GM12801 (cell line): Measurements from ENCODE around the gene C1orf94.

ENCODE experiments used
- CTCF ChIP-seq: IDR thresholded peaks from one replicate; pipeline ENCODE4 v1.5.1; 2011; ENCODE audit warnings: control low read depth; ENCODE audit not compliant: insufficient read length; ENCODE audit errors: extremely low read depth

Gene C1orf94

DNA sequence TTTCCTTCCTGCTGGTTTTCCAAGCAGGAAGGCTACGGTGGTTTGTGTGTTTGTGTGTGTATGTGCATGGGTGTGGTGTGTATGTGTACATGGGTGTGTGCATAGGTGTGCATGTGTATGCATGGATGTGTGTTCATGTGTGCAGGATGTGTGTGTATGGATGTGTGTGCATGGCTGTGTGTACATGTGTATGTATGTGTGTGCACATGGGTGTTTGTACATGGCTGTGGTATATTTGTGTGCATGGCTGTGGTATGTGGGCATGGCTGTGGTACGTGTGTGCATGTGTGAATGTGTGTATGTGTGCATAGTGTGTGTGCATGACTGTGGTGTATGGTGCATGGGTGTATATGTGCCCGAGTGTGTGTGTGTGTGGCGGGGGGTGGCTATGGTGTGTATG, 12.3 kb downstream of the C1orf94 start:
- TF ChIP-seq CTCF, result no peak

- no peak for TF ChIP-seq CTCF
Observed at GRCh38 chr1:34190692-34191091, 14.0 kb downstream of the C1orf94 start.

DNA sequence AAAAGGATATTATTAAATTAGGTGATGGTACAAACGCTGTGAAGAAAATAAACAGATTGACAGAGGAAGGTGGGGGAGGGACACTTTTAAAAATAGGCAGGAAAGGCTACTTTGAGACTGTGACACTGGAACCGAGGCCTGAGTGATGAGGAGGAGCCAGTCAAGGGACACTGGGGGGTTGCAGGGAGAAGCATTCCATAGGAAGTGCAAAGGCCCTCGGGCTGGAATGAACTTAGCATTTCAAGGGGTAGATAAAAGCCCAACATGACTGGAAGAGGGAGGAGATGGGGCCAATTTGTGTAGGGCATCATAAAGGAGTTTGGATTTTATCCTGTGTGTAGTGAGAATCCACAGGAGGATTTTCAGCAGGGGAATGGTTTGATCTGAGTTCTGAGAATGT, 15.9 kb downstream of the C1orf94 start:
- TF ChIP-seq CTCF, result no peak

- no peak for TF ChIP-seq CTCF
Observed at GRCh38 chr1:34199927-34200326, 23.2 kb downstream of the C1orf94 start.

GRCh38 chr1:34212673-34213072, 36.0 kb downstream of the C1orf94 start:
- no peak for TF ChIP-seq CTCF

GRCh38 chr1:34213956-34214355, 37.2 kb downstream of the C1orf94 start:
- no peak for TF ChIP-seq CTCF

DNA sequence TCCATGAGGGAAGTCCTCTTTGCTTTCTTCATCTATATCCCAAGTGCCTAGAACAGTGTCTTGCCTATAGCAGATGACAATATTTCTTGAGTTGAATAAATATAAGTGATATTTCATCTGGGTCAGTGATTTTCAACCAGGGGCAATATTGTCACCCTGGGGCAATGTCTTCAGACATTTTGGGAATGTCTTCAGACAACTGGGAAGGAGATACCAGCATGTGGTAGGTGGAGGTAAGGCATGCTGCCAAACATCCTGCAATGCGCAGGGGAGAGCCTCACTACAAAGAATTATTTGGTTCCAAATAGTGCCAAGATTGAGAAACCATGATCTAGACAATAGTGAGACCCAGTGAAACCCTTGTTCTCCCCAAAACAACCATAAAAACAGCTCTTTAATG, 54.7 kb downstream of the C1orf94 start:
- no peak for TF ChIP-seq CTCF

GRCh38 chr1:34235594-34235993, 58.9 kb downstream of the C1orf94 start:
- no peak for TF ChIP-seq CTCF
